NB4 (cell line): ENCODE measurements around the gene KAT2A.

Experiments
- CTCF ChIP-seq: IDR thresholded peaks from one replicate; pipeline ENCODE4 v1.5.1; 2012; ENCODE audit warnings: low read depth, low read length
- POLR2A ChIP-seq: IDR thresholded peaks from 2 replicates; pipeline ENCODE4 v1.6.1; 2011; ENCODE audit warnings: mild to moderate bottlenecking; ENCODE audit not compliant: insufficient read length; ENCODE audit errors: extremely low read depth

- no peak for TF ChIP-seq CTCF
- TF ChIP-seq POLR2A: no peak
Measured at GRCh38 chr17:42132941-42133340, 11.8 kb upstream of the KAT2A start.
